IPS-NIHi7 (cell line): ENCODE data around the gene WTAP.
"Not testable (repeated sequence)": the region's sequence is repeated elsewhere in the genome, so short reads cannot be mapped to it uniquely, and the experiment has no call there.

ENCODE experiments used
- DNase-seq: peaks from one replicate; pipeline ENCODE4 v3.0.0; 2012; ENCODE audit warnings: mixed read lengths; ENCODE audit errors: extremely low spot score

The WTAP gene

DNA sequence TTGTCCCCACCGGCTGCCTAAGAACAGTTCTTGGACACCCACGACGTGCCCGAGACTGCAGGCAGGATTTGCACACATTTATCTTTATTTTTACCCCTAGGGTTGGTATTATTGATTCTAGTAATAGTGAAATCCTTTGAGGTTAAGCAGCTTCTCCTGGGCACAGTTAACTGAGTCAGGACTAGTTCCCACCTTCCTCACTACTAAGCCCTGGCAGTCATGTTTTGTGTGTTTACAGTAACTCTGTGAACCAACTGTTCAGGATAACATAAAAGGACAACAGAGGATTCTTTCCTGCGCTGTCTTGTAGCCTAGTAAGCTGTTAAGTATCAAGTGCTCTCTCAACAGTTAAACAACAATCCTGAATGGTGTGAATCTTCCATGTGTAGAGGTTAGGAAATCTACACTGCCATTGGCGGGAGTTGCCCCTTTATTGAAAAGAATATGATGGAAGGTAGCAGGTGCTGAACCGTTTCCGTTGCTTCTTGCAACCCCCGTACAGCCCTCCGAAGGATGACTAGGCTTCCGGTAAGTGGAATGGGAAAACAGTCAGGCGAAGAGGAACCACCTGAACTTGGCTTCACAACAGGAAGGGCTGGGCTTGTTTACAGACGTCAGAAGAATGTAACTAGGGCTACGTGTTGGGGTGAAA is 33.3 kb upstream of the WTAP start:
- DNase-seq = peak; percentile 19

DNA sequence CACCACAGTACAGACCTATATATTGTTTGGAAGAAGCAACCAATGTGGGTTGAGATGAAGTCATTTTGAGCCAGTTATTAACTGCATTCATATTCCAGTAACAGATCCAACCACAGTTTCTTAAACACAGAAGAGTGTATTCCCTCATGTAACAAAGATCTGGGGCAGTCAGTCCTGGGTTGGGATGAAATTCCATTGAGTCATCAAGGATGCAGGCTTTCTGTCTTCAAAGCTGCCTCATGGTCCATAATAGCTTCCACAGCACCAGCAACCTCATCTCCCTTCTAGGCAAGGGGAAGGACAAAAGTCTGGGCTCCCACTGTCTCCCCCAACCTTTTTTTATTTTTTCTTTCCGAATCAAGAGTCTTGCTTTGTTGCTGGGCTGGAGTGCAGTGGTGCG is 31.3 kb upstream of the WTAP start:
- no peak for DNase-seq

DNA sequence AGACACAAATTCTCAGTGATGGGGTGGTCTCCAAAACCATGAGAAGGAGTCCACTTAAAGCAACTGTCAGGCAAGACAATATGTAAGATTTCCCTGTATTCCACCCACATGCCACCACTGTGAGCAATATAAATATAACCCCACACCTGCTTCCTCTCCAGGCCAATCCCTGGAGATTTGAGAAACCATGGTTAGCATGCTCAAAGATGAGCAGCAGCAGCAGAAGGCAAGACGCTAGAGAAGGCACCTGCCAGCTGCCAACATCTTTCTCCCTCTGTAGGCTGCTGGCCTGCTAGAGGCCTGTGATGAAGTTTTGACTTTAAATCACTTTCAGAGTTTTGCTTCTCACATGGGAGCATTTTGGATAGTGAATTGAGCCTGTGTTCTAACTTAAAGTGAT is 26.3 kb upstream of the WTAP start:
- no peak for DNase-seq

DNA sequence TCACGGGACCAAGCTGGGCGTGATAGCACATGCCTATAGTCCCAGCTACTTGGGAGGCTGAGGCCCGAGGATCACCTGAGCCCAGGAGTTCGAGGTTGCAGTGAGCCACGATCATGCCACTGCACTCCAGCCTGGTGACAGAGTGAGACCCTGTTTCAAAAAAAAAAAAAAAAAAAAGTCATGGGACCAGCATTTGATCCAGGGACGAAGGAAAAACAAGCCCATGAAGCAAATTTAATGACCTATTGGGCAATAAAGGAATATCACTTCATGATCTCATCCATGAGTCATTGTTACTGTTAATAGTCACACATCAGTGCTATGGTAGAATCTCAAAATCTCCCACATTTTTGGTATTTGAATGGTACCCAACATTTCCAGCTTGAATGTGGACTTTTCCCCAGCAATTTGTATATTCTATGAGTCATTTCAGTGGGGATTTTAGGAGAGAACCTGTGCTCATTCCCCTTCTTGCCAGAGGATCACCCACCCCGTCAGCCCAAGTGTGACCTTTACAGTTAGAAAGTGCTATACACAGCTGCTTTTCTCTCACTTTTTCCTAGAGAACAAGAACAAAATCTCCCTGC is 25.8 kb upstream of the WTAP start:
- DNase-seq = no peak

DNA sequence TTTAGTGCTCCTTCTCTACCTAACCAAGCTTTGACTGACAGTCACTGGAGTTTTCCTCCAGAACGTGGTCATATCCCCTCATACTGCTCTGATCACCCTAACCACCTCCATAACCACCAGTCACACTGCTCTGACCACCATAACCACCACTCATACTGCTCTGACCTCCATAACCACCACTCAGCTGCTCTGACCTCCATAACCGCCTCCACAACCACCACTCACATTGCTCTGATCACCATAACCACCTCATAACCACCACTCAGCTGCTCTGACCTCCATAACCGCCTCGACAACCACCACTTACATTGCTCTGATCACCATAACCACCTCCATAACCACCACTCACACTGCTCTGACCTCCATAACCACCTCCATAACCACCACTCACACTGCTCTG is 16.7 kb upstream of the WTAP start:
- DNase-seq = not testable (repeated sequence)

DNA sequence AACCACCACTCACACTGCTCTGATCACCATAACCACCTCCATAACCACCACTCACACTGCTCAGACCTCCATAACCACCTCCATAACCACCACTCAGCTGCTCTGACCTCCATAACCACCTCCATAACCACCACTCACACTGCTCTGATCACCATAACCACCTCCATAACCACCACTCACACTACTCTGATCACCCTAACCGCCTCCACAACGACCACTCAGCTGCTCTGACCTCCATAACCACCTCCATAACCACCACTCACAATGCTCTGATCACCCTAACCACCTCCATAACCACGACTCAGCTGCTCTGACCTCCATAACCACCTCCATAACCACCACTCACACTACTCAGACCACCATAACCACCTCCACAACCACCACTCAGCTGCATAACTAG is 14.9 kb upstream of the WTAP start:
- DNase-seq = not testable (repeated sequence)

DNA sequence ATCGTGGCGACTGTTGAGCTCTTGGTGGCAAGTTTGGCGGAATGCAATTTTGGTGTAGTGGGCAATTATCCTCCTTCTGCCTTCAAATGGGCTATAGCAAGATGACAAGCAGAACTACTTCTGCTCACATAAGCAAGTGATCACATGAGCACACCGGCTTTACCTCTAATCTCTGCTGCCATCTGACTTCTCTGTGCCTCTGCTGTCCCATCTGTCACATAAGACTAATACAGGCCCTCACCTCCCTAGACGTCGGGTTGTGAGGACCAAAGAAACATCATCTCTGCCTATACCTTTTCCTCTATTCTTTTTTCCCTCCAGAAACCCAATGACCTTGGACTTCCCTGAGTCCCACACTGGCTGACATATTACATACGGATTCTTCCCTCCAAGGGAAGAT is 13.3 kb upstream of the WTAP start:
- DNase-seq = no peak

DNA sequence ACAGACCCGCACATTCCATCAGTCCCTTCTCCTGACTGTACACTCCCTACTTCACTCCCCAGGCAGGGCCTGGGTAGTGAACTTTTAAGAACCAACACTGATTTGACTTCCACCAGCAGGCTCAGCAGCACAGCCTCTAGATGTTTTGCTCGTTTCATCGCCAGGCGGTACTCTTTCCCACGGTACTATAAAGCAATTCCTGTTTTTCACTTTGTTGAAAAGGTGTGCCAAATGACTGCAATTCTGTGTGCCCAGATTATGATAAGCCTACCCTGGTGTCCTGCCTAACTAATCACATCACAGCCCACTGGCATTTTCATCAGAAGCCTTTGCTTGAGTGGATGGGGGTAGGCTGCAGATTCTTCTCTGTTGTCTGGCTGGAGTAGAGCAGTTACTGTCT is 12.9 kb upstream of the WTAP start:
- DNase-seq = no peak

DNA sequence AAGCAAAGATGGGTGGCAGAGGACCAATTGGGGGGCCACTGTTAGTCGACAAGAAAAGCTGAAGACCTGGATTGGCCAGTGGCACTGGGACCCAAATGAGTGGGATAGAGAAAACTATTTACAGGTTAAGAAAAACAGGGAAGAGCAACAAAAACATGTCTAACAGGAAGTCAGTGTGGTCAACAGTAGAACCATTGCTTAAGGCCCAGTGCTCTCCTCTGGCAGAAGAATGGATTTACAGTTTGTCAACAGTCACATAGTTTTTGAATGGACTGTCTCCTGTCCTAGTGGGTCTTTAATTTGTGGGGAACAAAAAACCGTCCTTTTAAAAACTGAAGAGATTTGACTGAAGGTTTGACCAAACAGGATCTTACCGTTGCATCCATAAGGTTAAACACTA is 12.1 kb upstream of the WTAP start:
- no peak for DNase-seq

DNA sequence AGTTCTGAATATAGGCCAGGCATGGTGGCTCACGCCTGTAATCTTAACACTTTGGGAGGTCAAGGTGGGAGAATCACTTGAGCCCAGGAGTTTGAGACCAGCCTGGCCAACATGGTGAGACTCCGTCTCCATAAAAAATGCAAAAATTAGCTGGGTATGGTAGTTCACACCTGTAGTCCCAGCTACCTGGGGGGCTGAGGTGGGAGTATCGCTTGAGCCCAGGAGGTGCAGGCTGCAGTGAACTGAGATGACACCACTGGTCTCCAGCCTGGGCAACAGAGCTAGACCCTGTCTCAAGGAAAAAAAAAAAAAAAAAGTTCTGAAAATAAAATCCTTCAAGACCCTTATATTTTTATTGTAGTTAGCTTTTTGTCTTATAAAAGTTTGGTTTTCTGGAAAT is 11.7 kb upstream of the WTAP start:
- DNase-seq = no peak

DNA sequence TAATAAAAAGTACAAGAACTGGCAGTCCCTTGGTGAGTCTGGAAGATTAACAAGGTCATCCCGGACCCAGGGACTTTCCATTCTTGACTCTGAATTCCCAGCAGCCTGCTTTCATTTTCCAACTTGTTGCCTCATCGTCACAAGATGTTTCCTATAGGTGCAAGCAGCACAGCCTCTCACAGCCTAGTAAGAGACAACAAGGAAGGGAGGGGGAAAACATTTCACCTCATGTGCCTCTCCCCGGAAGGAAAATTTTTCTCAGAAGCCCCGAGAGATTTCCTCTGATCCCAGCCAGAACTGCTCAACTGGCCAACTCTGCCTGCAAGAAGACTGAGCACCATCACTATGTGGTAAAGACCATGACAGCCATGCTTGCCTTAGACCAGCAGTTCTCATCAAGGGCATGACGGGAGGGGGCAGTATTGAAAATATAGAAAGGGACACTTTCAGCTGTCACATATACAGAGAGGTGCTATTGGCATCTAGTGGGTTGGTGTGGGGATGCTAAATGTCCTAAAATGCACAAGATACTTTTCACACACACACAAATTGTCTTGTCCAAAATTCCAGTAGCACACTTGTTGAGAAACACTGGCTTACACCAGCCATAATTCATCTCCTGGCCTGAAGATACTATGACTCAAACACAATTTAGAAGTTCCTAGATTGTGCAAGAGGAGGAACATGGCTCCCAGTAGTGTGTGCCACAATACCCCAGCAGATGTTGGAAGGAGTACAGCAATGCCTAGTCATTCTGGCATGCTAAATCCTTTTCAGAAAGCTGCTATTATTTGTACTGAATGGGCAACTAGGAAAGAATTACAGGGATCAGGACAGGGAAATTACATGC is 10.8 kb upstream of the WTAP start:
- DNase-seq = no peak

DNA sequence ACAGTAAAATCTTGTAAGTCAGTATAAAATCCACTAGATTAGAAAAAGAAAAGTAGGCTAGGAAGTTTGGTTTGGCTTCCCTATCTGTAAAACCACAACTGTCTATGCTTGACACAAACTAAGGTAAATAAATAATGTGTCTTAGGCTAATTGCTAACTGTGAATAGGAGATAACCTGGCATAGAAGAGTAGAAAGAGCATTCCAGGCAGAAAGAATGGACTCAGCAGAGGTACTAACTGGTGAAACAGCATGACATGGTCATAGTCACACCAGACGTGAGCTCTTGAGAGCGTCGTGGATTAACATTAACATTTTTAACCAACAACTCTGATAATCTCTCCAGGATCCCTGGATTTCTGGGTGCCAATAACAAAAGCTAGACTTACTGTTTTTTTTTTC is 8.7 kb upstream of the WTAP start:
- no peak for DNase-seq

DNA sequence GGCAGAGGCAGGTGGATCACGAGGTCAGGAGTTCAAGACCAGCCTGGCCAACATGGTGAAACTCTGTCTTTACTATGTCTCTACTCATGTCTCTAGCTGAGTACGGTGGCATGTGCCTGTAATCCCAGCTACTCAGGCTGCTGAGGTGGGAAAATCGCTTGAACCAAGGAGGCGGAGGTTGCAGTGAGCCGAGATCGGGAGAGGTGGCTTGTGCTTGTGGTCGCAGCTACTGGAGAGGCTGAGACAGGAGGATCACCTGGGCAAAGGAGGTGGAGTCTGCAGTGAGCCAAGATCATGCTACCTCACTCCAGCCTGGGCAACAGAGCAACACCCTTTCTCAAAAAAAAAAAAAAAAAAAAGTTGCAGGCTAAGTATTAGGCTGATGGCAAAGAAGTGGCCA is 8.0 kb upstream of the WTAP start:
- DNase-seq = no peak

DNA sequence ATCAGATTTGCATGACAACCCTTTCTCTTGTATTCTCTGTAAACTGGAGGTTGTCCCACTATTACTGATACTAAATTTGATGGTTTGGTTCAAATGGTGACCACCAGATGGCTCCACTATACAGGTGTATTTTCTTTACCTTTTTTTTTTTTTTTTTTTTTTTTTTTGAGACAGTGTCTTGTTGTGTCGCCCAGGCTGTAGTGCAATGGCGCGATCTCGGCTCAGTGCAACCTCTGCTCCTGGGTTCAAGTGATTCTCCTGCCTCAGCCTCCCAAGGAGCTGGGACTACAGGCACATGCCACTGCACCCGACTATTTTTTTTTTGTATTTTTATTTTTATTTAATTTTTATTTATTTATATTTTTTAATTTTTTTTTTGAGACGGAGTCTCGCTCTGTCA is 6.6 kb upstream of the WTAP start:
- DNase-seq = peak; percentile 57

DNA sequence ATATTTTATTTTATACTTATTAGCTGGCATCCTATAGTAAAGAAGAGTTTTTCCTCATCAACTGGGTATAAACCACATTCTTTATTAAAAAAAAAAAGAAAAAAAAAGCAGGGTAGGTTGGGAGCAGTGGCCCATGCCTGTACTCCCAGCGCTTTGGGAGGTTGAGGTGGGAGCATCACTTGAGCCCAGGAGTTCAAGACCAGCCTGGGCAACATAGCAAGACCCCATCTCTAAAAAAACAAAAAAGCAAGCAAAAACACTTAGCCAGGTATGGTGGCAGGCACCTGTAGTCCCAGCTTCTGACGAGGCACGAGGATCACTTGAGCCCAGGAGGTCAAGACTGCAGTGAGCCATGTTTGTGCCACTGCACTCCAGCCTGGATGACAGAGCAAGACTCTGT is 5.3 kb upstream of the WTAP start:
- DNase-seq = not testable (repeated sequence)

DNA sequence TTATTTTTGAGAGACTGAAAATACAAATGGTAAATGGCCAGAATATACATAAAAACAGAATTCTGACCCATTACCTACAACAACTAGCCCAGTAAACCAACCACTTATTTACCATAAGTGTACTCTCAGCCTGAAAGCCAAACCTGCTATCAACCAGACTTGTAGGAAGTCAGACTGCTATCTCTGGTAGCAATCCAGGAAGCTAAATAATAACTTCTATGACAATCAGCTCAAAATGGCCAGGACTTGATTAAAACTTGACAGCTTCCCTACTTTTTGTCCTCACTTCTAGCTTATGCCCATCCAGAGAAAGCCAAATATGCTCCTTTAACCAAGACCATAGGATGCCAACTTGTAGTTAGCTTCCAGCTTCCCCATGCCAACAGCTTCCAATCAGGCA is 4.7 kb upstream of the WTAP start:
- no peak for DNase-seq

DNA sequence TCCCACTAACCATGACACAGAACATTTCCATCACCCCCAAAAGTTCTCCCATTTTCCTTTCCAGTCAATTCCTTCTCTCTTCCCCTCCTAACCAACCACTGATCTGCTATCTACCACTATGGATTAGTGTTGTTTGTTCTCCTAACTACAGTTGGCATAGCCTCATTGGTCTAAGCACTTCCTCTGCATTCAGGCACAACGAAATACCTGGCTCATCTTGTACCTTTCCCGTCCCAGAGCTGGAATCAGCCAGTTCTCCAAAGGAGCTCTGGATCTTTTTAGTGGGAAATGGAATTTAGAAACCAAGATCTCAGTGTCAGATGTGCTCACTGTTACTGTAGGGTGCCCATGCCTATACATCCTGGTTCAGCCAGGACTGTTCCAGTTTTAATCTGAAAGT is 4.0 kb upstream of the WTAP start:
- no peak for DNase-seq

DNA sequence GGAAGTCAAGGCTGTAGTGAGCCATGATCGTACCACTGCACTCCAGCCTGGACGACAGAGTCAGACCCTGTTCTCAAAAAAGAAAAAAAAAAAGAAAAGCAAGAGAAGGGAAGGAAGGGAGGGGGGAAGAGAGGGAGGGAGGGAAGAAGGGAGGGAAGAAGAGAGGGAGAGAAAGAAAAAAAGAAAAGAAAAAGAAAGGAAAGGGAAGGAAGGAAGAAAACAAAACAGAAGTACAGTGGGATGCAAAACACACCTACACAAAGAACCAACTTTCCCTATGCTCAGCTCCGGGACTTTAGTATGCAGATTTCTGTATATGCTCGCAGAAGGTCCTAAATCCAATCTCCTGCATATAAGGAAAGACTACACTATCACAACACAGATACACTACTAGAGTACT is 2.5 kb upstream of the WTAP start:
- DNase-seq = no peak

DNA sequence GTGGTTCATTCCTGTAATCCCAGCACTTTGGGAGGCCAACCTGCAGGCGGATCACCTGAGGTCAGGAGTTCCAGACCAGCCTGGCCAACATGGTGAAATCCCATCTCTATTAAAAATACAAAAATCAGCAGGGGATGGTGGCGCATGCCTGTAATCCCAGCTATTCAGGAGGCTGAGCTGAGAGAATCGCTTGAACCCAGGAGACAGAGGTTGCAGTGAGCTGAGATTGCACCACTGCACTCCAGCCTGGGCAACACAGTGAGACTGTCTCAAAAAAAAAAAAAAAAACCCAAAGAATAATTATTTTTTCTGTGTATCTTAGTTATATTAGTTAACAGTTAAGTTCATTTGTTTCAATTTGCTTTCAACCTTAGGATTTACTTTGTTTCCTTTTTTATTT is 2.1 kb upstream of the WTAP start:
- not testable (repeated sequence) for DNase-seq

DNA sequence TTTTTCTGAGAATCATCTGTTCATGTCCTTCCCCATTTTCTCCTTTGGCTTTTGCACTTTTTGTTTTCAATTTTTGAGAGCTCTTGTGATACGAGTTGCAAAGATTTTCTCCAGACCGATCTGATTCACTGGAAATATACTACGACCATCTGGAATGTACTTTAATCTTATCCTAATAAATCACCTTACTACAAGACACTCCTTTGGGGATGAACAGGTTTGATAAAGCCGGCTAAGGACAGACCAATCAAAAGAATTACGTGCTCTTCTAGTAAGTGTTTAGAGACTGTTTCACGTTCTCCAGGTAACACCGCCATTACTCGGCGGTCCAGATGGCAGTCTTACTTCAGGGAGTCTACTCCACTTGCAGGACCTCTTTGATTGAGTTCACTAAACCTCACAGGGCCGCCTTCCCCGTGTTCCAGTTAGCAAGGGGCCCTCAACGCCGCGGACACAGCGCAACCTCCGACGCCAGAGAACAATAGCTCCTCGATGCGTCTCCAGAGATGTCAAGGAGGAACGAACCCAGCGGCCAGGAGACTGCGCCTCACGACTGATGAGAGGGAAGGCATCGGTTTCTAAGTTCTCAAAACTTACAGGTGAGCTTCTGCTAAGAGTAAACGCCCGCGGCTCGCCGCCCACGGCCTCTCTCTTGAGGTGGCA is 920 bp upstream of the WTAP start:
- DNase-seq = no peak

DNA sequence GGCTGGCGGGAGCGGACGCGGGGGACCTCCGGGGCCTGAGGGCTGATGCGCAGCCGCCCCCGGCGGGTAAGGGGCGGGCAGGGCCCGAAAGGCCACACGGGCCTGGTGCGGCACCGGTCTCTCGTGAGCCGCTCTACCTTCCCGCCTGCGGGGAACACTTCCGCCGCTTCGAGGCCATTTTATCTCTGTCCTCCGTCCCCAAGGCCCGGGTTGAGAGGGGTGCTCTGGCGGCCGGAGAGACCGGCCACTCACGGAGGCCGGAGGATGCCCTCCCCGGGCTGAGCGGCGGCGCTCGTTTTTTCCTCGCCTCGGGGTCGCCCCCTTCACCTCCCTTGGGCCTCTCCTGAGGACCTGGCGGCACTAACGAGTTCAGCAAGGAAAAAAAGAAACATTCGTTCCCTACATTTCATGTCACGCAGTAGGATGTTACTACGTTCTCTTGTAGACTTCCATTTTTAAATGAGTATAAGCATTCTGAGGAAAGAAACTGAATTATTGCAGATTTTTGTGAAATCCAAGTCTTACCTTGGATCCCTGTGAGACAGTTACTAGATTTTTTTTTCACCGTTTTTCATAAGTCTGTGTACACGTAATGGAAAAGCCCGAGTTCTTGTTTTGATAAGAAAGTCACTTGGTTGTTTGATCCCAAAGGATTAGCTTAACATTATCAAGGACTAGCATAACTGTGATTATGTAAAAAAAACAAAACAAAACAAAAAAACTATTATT is 575 bp downstream of the WTAP start:
- peak; percentile 43 for DNase-seq

DNA sequence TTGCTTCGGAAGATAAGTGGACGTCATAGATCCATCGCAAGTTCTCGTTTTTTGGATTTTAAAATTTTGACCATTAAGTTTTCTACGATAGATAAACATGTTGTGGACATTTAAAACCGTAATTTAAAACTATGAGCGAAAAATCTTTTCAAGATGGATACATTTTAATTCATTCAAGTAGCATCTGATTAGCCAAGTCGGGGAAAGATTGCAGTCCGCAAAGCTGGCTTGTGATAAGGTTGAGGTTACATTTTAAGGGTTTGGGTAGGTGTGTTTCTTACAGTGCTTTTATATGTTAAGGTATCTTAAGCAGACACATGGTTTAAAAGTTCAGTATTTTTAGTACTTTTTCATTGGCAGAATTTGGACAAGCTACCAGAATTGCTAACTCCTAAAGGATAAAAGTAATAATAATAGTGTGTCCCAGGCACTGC is 1.2 kb downstream of the WTAP start:
- no peak for DNase-seq
